Heart left ventricle (tissue), 16 donors: ENCODE results near the gene PCSK1N. TPM values are rescaled to one million over a fixed set of nuclear protein-coding genes. Genes with fewer than 3 reads are reported as not detected.

Experiments used
- ATAC-seq, 4 donors: fragments of 200-7000 bp; cut with Tn5 transposase; one replicate each; pipeline ENCODE4 v1.9.1; 2020 to 2022; ENCODE audit warnings: moderate library complexity in 4 of 4, mild to moderate bottlenecking in 3 of 4, moderate number of reproducible peaks in 1 of 4
- DNase-seq, 5 donors: peaks; one replicate each; pipeline ENCODE4 v3.0.0-alpha.2; 2020
- H3K27ac ChIP-seq, 12 donors: fragments of 200-600 bp; sonication (generic) in 4 of 12; one replicate each; pipeline versions ENCODE4 v1.5.0 to v1.8.0; 2016 to 2022; ENCODE audit warnings: mild to moderate bottlenecking in 2 of 12
- H3K27me3 ChIP-seq, 9 donors: fragments of 200-600 bp; sonication (generic) in 2 of 9; one replicate each; pipeline versions ENCODE4 v1.5.1 to v1.8.0; 2016 to 2022; ENCODE audit warnings: mild to moderate bottlenecking in 3 of 9
- H3K36me3 ChIP-seq, 9 donors: fragments of 200-600 bp; sonication (generic) in 2 of 9; one replicate each; pipeline versions ENCODE4 v1.5.0 to v1.8.0; 2018 to 2022; ENCODE audit warnings: mild to moderate bottlenecking in 2 of 9
- H3K4me1 ChIP-seq, 12 donors: fragments of 200-600 bp; sonication (generic) in 4 of 12; one replicate each; pipeline versions ENCODE4 v1.5.0 to v1.8.0; 2016 to 2022; ENCODE audit warnings: mild to moderate bottlenecking in 3 of 12
- H3K4me3 ChIP-seq, 12 donors: fragments of 200-600 bp; sonication (generic) in 4 of 12; one replicate each; pipeline versions ENCODE4 v1.5.0 to v1.8.0; 2017 to 2022; ENCODE audit warnings: mild to moderate bottlenecking in 9 of 12, moderate library complexity in 4 of 12
- H3K9me3 ChIP-seq, 12 donors: fragments of 200-600 bp; sonication (generic) in 4 of 12; one replicate each; pipeline versions ENCODE4 v1.5.0 to v1.8.0; 2016 to 2022; ENCODE audit warnings: mild to moderate bottlenecking in 1 of 12
- CTCF ChIP-seq, 12 donors: fragments of 200-600 bp; sonication (generic) in 4 of 12; IDR thresholded peaks; one replicate each; pipeline versions ENCODE4 v1.5.0 to v1.8.0; 2018 to 2022; ENCODE audit warnings: antibody characterized with exemption in 12 of 12, mild to moderate bottlenecking in 5 of 12
- POLR2A ChIP-seq, 2 donors: fragments of 450-650 bp; IDR thresholded peaks; one replicate each; pipeline ENCODE4 v1.6.1; 2017; ENCODE audit warnings: antibody characterized with exemption in 2 of 2, mild to moderate bottlenecking in 2 of 2, moderate library complexity in 2 of 2
- WGBS, 4 donors: extraction: QIAGEN DNeasy Blood & Tissue Kit in 2 of 4; methylation state at CpG; one replicate each; pipeline versions ENCODE4 v1.1.5 to v1.1.7; 2013 to 2018; 5-methylcytosine and 5-hydroxymethylcytosine counted together
- intact Hi-C, 10 donors: fragments of 100-400 bp; cut with DNase I; formaldehyde crosslinking; loops; one replicate each; pipeline versions ENCODE4 v1.11.1 to v1.14.2; 2022
- polyA plus RNA-seq, 2 donors: library from polyadenylated mRNA; stranded (reverse); fragments of 200-250 nt; gene quantifications; one replicate each; pipeline ENCODE4 v1.2.3, GENCODE V29; 2013
- total RNA-seq, 9 donors: library from RNA; depleted of rRNA in 2 of 9; stranded (reverse); fragments of >200 nt in 2 of 9; fragmentation: NEBNext Ultra II Directional in 3 of 9; extraction: Animal tissue kit (Norgen Biotek cat#: 25700) in 3 of 9; gene quantifications; one replicate each; pipeline versions ENCODE4 v1.1.0 to v1.2.4, GENCODE V29; 2016 to 2023
- donor health status: ischemic (EF 13 %, LVEDD 7.1; RV severe dilation, severe dysfunction).
- donor health status: healthy with polysubstance abuse.
- donor health status: DM: no; HTN: yes; CAD: no.
- donor health status: DM: no; HTN: no; CAD: no.
- donor health status: ischemic (EF 25% LVEDD 6.9; RV normal size, moderate dysfunction).
- donor health status: ischemic (EF 25% LVEDD 5.7; RV mildly dilated, moderate dysfunction).
- donor health status: healthy.
- donor health status: DM: yes; HTN: yes; CAD: no.
- donor health status: ischemic (EF 35%, LVEDD 5.7; RV mildly dilated, moderate dysfunction).
- donor health status: nonischemic (EF 11% LVEDD 7.7; RV severe dilation, severe dysfunction).
- donor health status: DM: yes; HTN: yes; CAD: no.
- donor health status: PGD.
- donor health status: ischemic (EF 29% LVEDD 5.4; RV normal size, mild dysfunction).
- donor health status: nonischemic (EF 23%, LVEDD 6.1; RV moderate dilation, normal function).

The PCSK1N gene
- total and polyA plus RNA-seq, 11 donors, result 0.67 to 3.9 (median 1.1) TPM; not detected in 8

GRCh38 chrX:48785186-48785539, 50.2 kb downstream of the PCSK1N start:
- no peak for TF ChIP-seq CTCF (IDR thresholded peaks at IDR 0.05)
- no peak for TF ChIP-seq POLR2A (IDR thresholded peaks at IDR 0.05)
- Histone ChIP-seq H3K27ac (no peak overlapping the region), H3K4me1 (no peaks in the 10 kb centered on the region), H3K9me3 (no peaks in the 10 kb centered on the region), H3K4me3 (no peak overlapping the region), H3K27me3 (peaks cover 0 to 40% (median 0%) of the 10 kb centered on the region in 9 donors), H3K36me3 (no peaks in the 10 kb centered on the region)
- DNase-seq (no peak), ATAC-seq (no peak)
- intact Hi-C loops, result no loop called here
- WGBS, 4 donors, result 73 to 92% (median 80%) methylated on average over 1 of the region's 1 CpG

GRCh38 chrX:48784726-48785125, 50.7 kb downstream of the PCSK1N start:
- no peaks in the 10 kb centered on the region for H3K36me3 ChIP-seq
- no peak for ATAC-seq

GRCh38 chrX:48782795-48783194, 52.6 kb downstream of the PCSK1N start:
- H3K27ac ChIP-seq, result no peak overlapping the region
- peaks cover 0 to 49% (median 0%) of the 10 kb centered on the region in 9 donors for H3K27me3 ChIP-seq
- no peaks in the 10 kb centered on the region for H3K36me3 ChIP-seq
- no peak overlapping the region for H3K4me3 ChIP-seq
- ATAC-seq (no peak), DNase-seq (no peak)
- intact Hi-C loops, result no loop called here
- WGBS, 4 donors, result 47 to 70% (median 58%) methylated on average over 11 to 13 of the region's 13 CpGs
- H3K4me1 ChIP-seq, result no peaks in the 10 kb centered on the region
- no peak for TF ChIP-seq CTCF (IDR thresholded peaks at IDR 0.05)
- no peak for TF ChIP-seq POLR2A (IDR thresholded peaks at IDR 0.05)
- H3K9me3 ChIP-seq, result no peaks in the 10 kb centered on the region

More at GRCh38 chrX:48784726-48785125, 50.7 kb downstream of the PCSK1N start:
- Histone ChIP-seq H3K27ac (no peak overlapping the region), H3K9me3 (no peaks in the 10 kb centered on the region), H3K27me3 (peaks cover 0 to 44% (median 0%) of the 10 kb centered on the region in 9 donors), H3K4me1 (no peaks in the 10 kb centered on the region), H3K4me3 (no peak overlapping the region)
- WGBS, 4 donors, result 53 to 67% (median 63%) methylated on average over 3 of the region's 3 CpGs
- no peak for DNase-seq
- intact Hi-C loops, result no loop called here
- TF ChIP-seq CTCF (IDR thresholded peaks at IDR 0.05) (no peak), POLR2A (IDR thresholded peaks at IDR 0.05) (no peak)

- Histone ChIP-seq H3K9me3 (no peaks in the 10 kb centered on the region), H3K4me1 (no peaks in the 10 kb centered on the region), H3K27me3 (peaks cover 0 to 46% (median 0%) of the 10 kb centered on the region in 9 donors), H3K4me3 (no peak overlapping the region), H3K36me3 (no peaks in the 10 kb centered on the region), H3K27ac (no peak overlapping the region)
- no peak for ATAC-seq
- intact Hi-C loops, result no loop called here
- TF ChIP-seq POLR2A (IDR thresholded peaks at IDR 0.05) (no peak), CTCF (IDR thresholded peaks at IDR 0.05) (no peak)
- DNase-seq, result no peak
- 67 to 93% (median 75%) methylated on average over 2 of the region's 2 CpGs for WGBS, 4 donors
These were observed 53.2 kb downstream of the PCSK1N start for GRCh38 chrX:48782216-48782615.
